H9 (cell line): ENCODE measurements around the gene AGL. TPM values are rescaled to one million over a fixed set of nuclear protein-coding genes. Genes with fewer than 3 reads are reported as not detected.

Experiments
- DNase-seq: peaks from one replicate; pipeline ENCODE4 v3.0.0-alpha.2; 2017
- H2AFZ ChIP-seq: one replicate; pipeline ENCODE4 v1.6.1; 2013; ENCODE audit warnings: mild to moderate bottlenecking, low read length, control low read depth, moderate library complexity
- H2AK5ac ChIP-seq: 2 replicates; pipeline ENCODE4 v1.6.1; 2013; ENCODE audit warnings: low read length, control low read depth, mixed read lengths; ENCODE audit not compliant: insufficient read length
- H2BK120ac ChIP-seq: one replicate; pipeline ENCODE4 v1.6.1; 2013; ENCODE audit warnings: low read depth, mild to moderate bottlenecking, low read length, control low read depth, inconsistent platforms; ENCODE audit not compliant: poor library complexity, severe bottlenecking
- H2BK12ac ChIP-seq: 2 replicates; pipeline ENCODE4 v1.6.1; 2013; ENCODE audit warnings: low read length, control low read depth, mixed read lengths, low read depth; ENCODE audit not compliant: insufficient read length
- H2BK15ac ChIP-seq: 2 replicates; pipeline ENCODE4 v1.6.1; 2013; ENCODE audit warnings: low read depth, low read length, control low read depth
- H2BK20ac ChIP-seq: one replicate; pipeline ENCODE4 v1.6.1; 2013; ENCODE audit warnings: low read depth, mild to moderate bottlenecking, low read length, control low read depth, inconsistent platforms; ENCODE audit not compliant: poor library complexity, severe bottlenecking
- H2BK5ac ChIP-seq: 2 replicates; pipeline ENCODE4 v1.6.1; 2013; ENCODE audit warnings: low read length, control low read depth, mixed read lengths; ENCODE audit not compliant: insufficient read length
- H3K14ac ChIP-seq: 2 replicates; pipeline ENCODE4 v1.6.1; 2013; ENCODE audit warnings: low read length, control low read depth; ENCODE audit not compliant: insufficient read depth
- H3K18ac ChIP-seq: 2 replicates; pipeline ENCODE4 v1.6.1; 2013; ENCODE audit warnings: low read depth, mild to moderate bottlenecking, mixed read lengths, low read length, control low read depth; ENCODE audit not compliant: insufficient read length
- H3K23ac ChIP-seq: 2 replicates; pipeline ENCODE4 v1.6.1; 2013; ENCODE audit warnings: low read length, control low read depth, mixed read lengths, low read depth; ENCODE audit not compliant: insufficient read length
- H3K23me2 ChIP-seq: 2 replicates; pipeline ENCODE4 v1.6.1; 2013; ENCODE audit warnings: low read depth, mild to moderate bottlenecking, mixed read lengths, low read length, control low read depth; ENCODE audit not compliant: insufficient read length, poor library complexity, severe bottlenecking
- H3K27ac ChIP-seq: 2 replicates; pipeline ENCODE4 v1.5.1; 2013; ENCODE audit warnings: low read length, control low read depth, mixed read lengths, low read depth; ENCODE audit not compliant: insufficient read length
- H3K27me3 ChIP-seq: 2 replicates; pipeline ENCODE4 v1.6.1; 2013; ENCODE audit warnings: low read length, control low read depth, inconsistent platforms; ENCODE audit not compliant: insufficient read depth
- H3K4ac ChIP-seq: 2 replicates; pipeline ENCODE4 v1.6.1; 2013; ENCODE audit warnings: low read depth, mild to moderate bottlenecking, control low read depth, inconsistent platforms, low read length, moderate library complexity
- H3K4me1 ChIP-seq: 2 replicates; pipeline ENCODE4 v1.6.1; 2013; ENCODE audit warnings: low read length, control low read depth, inconsistent platforms; ENCODE audit not compliant: insufficient read depth
- H3K4me2 ChIP-seq: 2 replicates; pipeline ENCODE4 v1.6.1; 2013; ENCODE audit warnings: low read length, control low read depth, mixed read lengths; ENCODE audit not compliant: insufficient read length, insufficient read depth
- H3K56ac ChIP-seq: 2 replicates; pipeline ENCODE4 v1.6.1; 2013; ENCODE audit warnings: low read depth, mild to moderate bottlenecking, mixed read lengths, low read length, control low read depth; ENCODE audit not compliant: insufficient read length
- H3K79me1 ChIP-seq: 2 replicates; pipeline ENCODE4 v1.6.1; 2013; ENCODE audit warnings: low read depth, mild to moderate bottlenecking, moderate library complexity, low read length, control low read depth, inconsistent platforms; ENCODE audit not compliant: insufficient read depth, poor library complexity, severe bottlenecking
- H3K79me2 ChIP-seq: 2 replicates; pipeline ENCODE4 v1.6.1; 2013; ENCODE audit warnings: low read length, control low read depth, inconsistent platforms; ENCODE audit not compliant: insufficient read depth
- H3K9ac ChIP-seq: 2 replicates; pipeline ENCODE4 v1.6.1; 2013; ENCODE audit warnings: low read length, control low read depth, mixed read lengths; ENCODE audit not compliant: insufficient read length; ENCODE audit errors: extremely low read depth
- H3K9me3 ChIP-seq: one replicate; pipeline ENCODE4 v1.6.1; 2013; ENCODE audit warnings: low read depth, low read length, inconsistent platforms; ENCODE audit not compliant: control insufficient read depth
- H3T11ph ChIP-seq: one replicate; pipeline ENCODE4 v1.6.1; 2013; ENCODE audit warnings: mild to moderate bottlenecking, low read length, control low read depth, inconsistent platforms
- H4K20me1 ChIP-seq: one replicate; pipeline ENCODE4 v1.6.1; 2013; ENCODE audit not compliant: control insufficient read depth, insufficient read length, insufficient read depth
- H4K5ac ChIP-seq: 2 replicates; pipeline ENCODE4 v1.6.1; 2013; ENCODE audit warnings: low read depth, mild to moderate bottlenecking, mixed read lengths, low read length, control low read depth; ENCODE audit not compliant: insufficient read length
- H4K8ac ChIP-seq: replicated peaks from 2 replicates; pipeline ENCODE4 v1.6.1; 2013; ENCODE audit warnings: low read length, control low read depth, mixed read lengths, low read depth; ENCODE audit not compliant: insufficient read length
- H4K91ac ChIP-seq: 2 replicates; pipeline ENCODE4 v1.6.1; 2013; ENCODE audit warnings: low read depth, mild to moderate bottlenecking, moderate library complexity, mixed read lengths, low read length, control low read depth; ENCODE audit not compliant: insufficient read length
- H3K27ac Mint-ChIP-seq, 3 experiments: 2 replicates in 2 of 3; 3 replicates in 1 of 3; pipeline ENCODE4 v1.8.0; 2020 to 2021; ENCODE audit warnings: mixed read lengths in 3 of 3, mild to moderate bottlenecking in 1 of 3, moderate library complexity in 1 of 3
- H3K27me3 Mint-ChIP-seq: 2 replicates; pipeline ENCODE4 v1.8.0; 2021; ENCODE audit warnings: low read depth, mild to moderate bottlenecking, moderate library complexity, mixed read lengths
- H3K36me3 Mint-ChIP-seq, 3 experiments: 2 replicates in 2 of 3; 3 replicates in 1 of 3; pipeline ENCODE4 v1.8.0; 2020 to 2021; ENCODE audit warnings: low read depth in 3 of 3, mixed read lengths in 3 of 3; ENCODE audit not compliant: insufficient read depth in 1 of 3
- H3K4me1 Mint-ChIP-seq, 2 experiments: 2 replicates each; pipeline ENCODE4 v1.8.0; 2020; ENCODE audit warnings: mixed read lengths in 2 of 2
- H3K4me3 Mint-ChIP-seq, 2 experiments: 2 replicates in 1 of 2; 3 replicates in 1 of 2; pipeline ENCODE4 v1.8.0; 2020 to 2021; ENCODE audit warnings: mild to moderate bottlenecking in 2 of 2, mixed read lengths in 2 of 2, moderate library complexity in 1 of 2
- H3K9me3 Mint-ChIP-seq, 2 experiments: 2 replicates in 1 of 2; 3 replicates in 1 of 2; pipeline ENCODE4 v1.8.0; 2020; ENCODE audit warnings: mild to moderate bottlenecking in 2 of 2, mixed read lengths in 2 of 2, moderate library complexity in 1 of 2
- CTCF ChIP-seq: fragments of 200-600 bp; sonication (generic); conservative IDR thresholded peaks from 3 replicates; pipeline ENCODE4 v1.8.0; 2021; ENCODE audit warnings: antibody characterized with exemption, mild to moderate bottlenecking
- WGBS: extraction: QIAGEN DNeasy Blood & Tissue Kit; methylation state at CpG from one replicate; pipeline ENCODE4 v1.1.7; 2013; ENCODE audit warnings: missing lambda C conversion rate, low lambda C conversion rate, mixed read lengths; ENCODE audit not compliant: insufficient read length; ENCODE audit errors: extremely low coverage; 5-methylcytosine and 5-hydroxymethylcytosine counted together
- total RNA-seq: library from RNA; stranded (reverse); gene quantifications from 2 replicates; pipeline ENCODE4 v1.2.1, GENCODE V29; 2021

The AGL gene
- total RNA-seq, 1 experiment from 2014 or later: 24.0 TPM

DNA sequence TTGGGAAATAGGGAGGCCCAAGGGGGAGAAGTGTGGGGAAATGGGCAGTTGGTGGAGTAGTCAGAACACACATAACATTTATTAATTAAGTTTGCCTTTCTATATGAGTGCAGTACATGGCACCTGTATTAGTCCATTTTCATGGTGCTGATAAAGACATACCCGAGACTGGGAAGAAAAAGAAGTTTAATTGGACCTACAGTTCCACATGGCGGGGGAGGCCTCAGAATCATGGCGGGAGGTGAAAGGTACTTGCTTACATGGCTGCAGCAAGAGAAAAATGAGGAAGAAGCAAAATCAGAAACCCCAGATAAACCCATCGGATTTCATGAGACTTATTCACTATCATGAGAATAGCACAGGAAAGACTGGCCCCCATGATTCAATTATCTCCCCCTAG is 118.1 kb downstream of the AGL start:
- H3K4me1 ChIP-seq: peaks cover 2% of the 10 kb centered on the region; the same call in 1 of the 2 replicates
- H3K4me3 Mint-ChIP-seq: peak overlapping the region in 1 of 2 experiments; percentile 21; a peak in 2 of 5 replicates

More for the DNA sequence above, 118.1 kb downstream of the AGL start:
- Histone ChIP-seq H3K56ac (no peak overlapping the region), H2BK20ac (no peak overlapping the region), H4K20me1 (no peaks in the 10 kb centered on the region), H3K4ac (no peak overlapping the region), H4K8ac (no peak overlapping the region), H2BK5ac (no peak overlapping the region), H2AK5ac (no peak overlapping the region), H3K27ac (no peak overlapping the region), H3K79me1 (no peaks in the 10 kb centered on the region), H3K23ac (no peak overlapping the region), H2BK15ac (no peak overlapping the region), H3T11ph (no peak overlapping the region), H2BK12ac (no peak overlapping the region), H3K79me2 (no peaks in the 10 kb centered on the region; the same call in 1 of the 2 replicates), H2BK120ac (no peak overlapping the region), H3K4me2 (no peak overlapping the region), H3K9me3 (no peaks in the 10 kb centered on the region), H3K9ac (no peak overlapping the region), H3K18ac (no peak overlapping the region), H4K5ac (no peak overlapping the region), H3K27me3 (no peaks in the 10 kb centered on the region), H2AFZ (no peak overlapping the region), H4K91ac (no peak overlapping the region), H3K14ac (no peak overlapping the region), H3K23me2 (peaks cover 7% of the 10 kb centered on the region)
- no peaks in the 10 kb centered on the region for H3K27me3 Mint-ChIP-seq
- TF ChIP-seq CTCF: no peak
- no CpG with 5 or more reads among the region's 4 CpGs for WGBS
- peaks cover 0 to 3% of the 10 kb centered on the region in 2 experiments; a peak in 2 of 5 replicates for H3K9me3 Mint-ChIP-seq
- no peaks in the 10 kb centered on the region for H3K36me3 Mint-ChIP-seq
- no peak for DNase-seq
- H3K27ac Mint-ChIP-seq: no peak overlapping the region
- H3K4me1 Mint-ChIP-seq: peaks cover 12 to 17% of the 10 kb centered on the region in 2 experiments
